Body of pancreas (tissue), 4 donors: ENCODE results near the gene PIF1. TPM values are rescaled to one million over a fixed set of nuclear protein-coding genes. Genes with fewer than 3 reads are reported as not detected.

Experiments used
- ATAC-seq: fragments of 150-250 bp; one replicate; pipeline ENCODE4 v1.9.1; 2016
- DNase-seq, 4 donors: peaks; one replicate each; pipeline ENCODE4 v3.0.0-alpha.2; 2019
- H3K27ac ChIP-seq, 4 donors: fragments of 200-600 bp; sonication (generic); 1 replicate in 3 of 4; 2 replicates in 1 of 4; pipeline versions ENCODE4 v1.5.1 to v1.6.1; 2016 to 2019; ENCODE audit warnings: mild to moderate bottlenecking in 1 of 4, mixed read lengths in 1 of 4, moderate library complexity in 1 of 4
- H3K27me3 ChIP-seq, 2 donors: fragments of 200-600 bp; sonication (generic); one replicate each; pipeline ENCODE4 v1.6.0; 2016; ENCODE audit warnings: mild to moderate bottlenecking in 1 of 2
- H3K36me3 ChIP-seq, 2 donors: fragments of 200-600 bp; sonication (generic); replicated peaks in 1 of 2; 2 replicates each; pipeline ENCODE4 v1.5.1; 2016; ENCODE audit warnings: low read depth in 2 of 2; ENCODE audit not compliant: insufficient read depth in 1 of 2
- H3K4me1 ChIP-seq: fragments of 200-600 bp; sonication (generic); one replicate; pipeline ENCODE4 v1.6.0; 2016
- H3K4me3 ChIP-seq, 2 donors: fragments of 200-600 bp; sonication (generic); 1 replicate in 1 of 2; 2 replicates in 1 of 2; pipeline ENCODE4 v1.5.1; 2016 to 2019
- H3K9me3 ChIP-seq, 3 donors: fragments of 200-600 bp; sonication (generic); 1 replicate in 2 of 3; 2 replicates in 1 of 3; pipeline ENCODE4 v1.5.1; 2016
- CTCF ChIP-seq, 7 experiments: fragments of 450-650 bp in 4 of 7; fragments of 200-600 bp in 3 of 7; sonication (generic) in 3 of 7; IDR thresholded peaks; one replicate each; pipeline ENCODE4 v1.5.1; 2016 to 2019; ENCODE audit warnings: antibody characterized with exemption in 7 of 7
- POLR2A ChIP-seq, 3 donors: fragments of 450-650 bp; IDR thresholded peaks; one replicate each; pipeline ENCODE4 v1.6.1; 2016; ENCODE audit warnings: antibody characterized with exemption in 3 of 3, mild to moderate bottlenecking in 2 of 3
- WGBS, 2 donors: methylation state at CpG; one replicate each; pipeline ENCODE4 v1.1.5; 2017; 5-methylcytosine and 5-hydroxymethylcytosine counted together
- intact Hi-C: fragments of 100-400 bp; cut with DNase I; formaldehyde crosslinking; loops from one replicate; pipeline ENCODE4 v1.15.1; 2023
- total RNA-seq, 2 donors: library from RNA; depleted of rRNA; stranded (reverse); fragments of >200 nt; gene quantifications; one replicate each; pipeline ENCODE4 v1.1.0, GENCODE V29; 2016

PIF1 gene
- total RNA-seq, 2 donors from 2014 or later = not detected

- H3K36me3 ChIP-seq = peaks cover 0 to 1% of the 10 kb centered on the region in 2 donors
- 79 to 80% methylated on average over 4 of the region's 4 CpGs for WGBS, 2 donors
- intact Hi-C loops = no loop called here
- no peak for DNase-seq
- ATAC-seq = no peak
- no peak overlapping the region for H3K4me3 ChIP-seq
- H3K9me3 ChIP-seq = no peaks in the 10 kb centered on the region
- peaks cover 13% of the 10 kb centered on the region for H3K4me1 ChIP-seq
- H3K27ac ChIP-seq = peak overlapping the region in 2 of 4 donors; percentile 34 to 37
- H3K27me3 ChIP-seq = no peaks in the 10 kb centered on the region
- no peak for TF ChIP-seq POLR2A (IDR thresholded peaks at IDR 0.05)
- TF ChIP-seq CTCF (IDR thresholded peaks at IDR 0.05) = no peak
Measured at GRCh38 chr15:64850778-64851502, 25.5 kb upstream of the PIF1 start.

- TF ChIP-seq CTCF (IDR thresholded peaks at IDR 0.05) (no peak), POLR2A (IDR thresholded peaks at IDR 0.05) (no peak)
- intact Hi-C loops = no loop called here
- H3K27ac ChIP-seq = no peak overlapping the region
- H3K36me3 ChIP-seq = no peaks in the 10 kb centered on the region
- WGBS, 2 donors = 80 to 81% methylated on average over 8 of the region's 8 CpGs
- H3K27me3 ChIP-seq = no peaks in the 10 kb centered on the region
- H3K4me3 ChIP-seq = no peak overlapping the region
- DNase-seq (no peak), ATAC-seq (no peak)
- no peaks in the 10 kb centered on the region for H3K9me3 ChIP-seq
- H3K4me1 ChIP-seq = peaks cover 18% of the 10 kb centered on the region
Measured at GRCh38 chr15:64847876-64848716, 22.6 kb upstream of the PIF1 start.

GRCh38 chr15:64847448-64847847, 22.0 kb upstream of the PIF1 start:
- no peak for DNase-seq
- intact Hi-C loops = no loop called here
- H3K36me3 ChIP-seq = no peaks in the 10 kb centered on the region
- 81 to 89% methylated on average over 3 of the region's 3 CpGs for WGBS, 2 donors
- ATAC-seq = no peak
- no peak overlapping the region for H3K4me3 ChIP-seq
- H3K27me3 ChIP-seq = no peaks in the 10 kb centered on the region
- peaks cover 20% of the 10 kb centered on the region for H3K4me1 ChIP-seq
- no peak for TF ChIP-seq POLR2A (IDR thresholded peaks at IDR 0.05)
- TF ChIP-seq CTCF (IDR thresholded peaks at IDR 0.05) = no peak
- no peaks in the 10 kb centered on the region for H3K9me3 ChIP-seq
- no peak overlapping the region for H3K27ac ChIP-seq

GRCh38 chr15:64847016-64847415, 21.6 kb upstream of the PIF1 start:
- DNase-seq = no peak
- Histone ChIP-seq H3K4me3 (no peak overlapping the region), H3K4me1 (peaks cover 21% of the 10 kb centered on the region), H3K27ac (no peak overlapping the region), H3K9me3 (no peaks in the 10 kb centered on the region), H3K36me3 (no peaks in the 10 kb centered on the region), H3K27me3 (no peaks in the 10 kb centered on the region)
- TF ChIP-seq CTCF (IDR thresholded peaks at IDR 0.05) (no peak), POLR2A (IDR thresholded peaks at IDR 0.05) (no peak)
- no peak for ATAC-seq
- 79 to 86% methylated on average over 3 of the region's 3 CpGs for WGBS, 2 donors
- intact Hi-C loops = no loop called here
